Measurements from ENCODE around the gene ZBTB4. TPM values are rescaled to one million over a fixed set of nuclear protein-coding genes. Genes with fewer than 3 reads are reported as not detected.
A peak's percentile ranks its signal among the peaks of the same experiment; 100 is the strongest.

Gene ZBTB4
- total and polyA plus RNA-seq, 9 of the 15 experiments (the other 6 are each of a cell fraction or from before 2014, with no cell fraction given) = 0.92 to 6.9 (median 3.3) TPM

GRCh38 chr17:7475764-7476422 lies 3.5 kb downstream of the ZBTB4 start (continued):
- TF ChIP-seq KLF13 (tag; IDR thresholded peaks at IDR 0.05; ENCODE audit: borderline replicate concordance, low read depth) (no peak), ZNF41 (CRISPR knock-in tag; conservative IDR thresholded peaks at IDR 0.05) (no peak), TCF7 (IDR thresholded peaks at IDR 0.05; ENCODE audit: borderline replicate concordance) (no peak), RNF219 (CRISPR knock-in tag; IDR thresholded peaks at IDR 0.05) (no peak), ZNF134 (CRISPR knock-in tag; conservative IDR thresholded peaks at IDR 0.05) (no peak), NR3C1 (CRISPR knock-in tag; IDR thresholded peaks at IDR 0.05) (no peak), EWSR1 (IDR thresholded peaks at IDR 0.05; ENCODE audit: borderline replicate concordance, low read depth, partially characterized antibody) (no peak), HMG20B (CRISPR knock-in tag; IDR thresholded peaks at IDR 0.05) (no peak), PML (IDR thresholded peaks at IDR 0.05; ENCODE audit: low read length) (0 out of 2 replicates have a peak, but pooled peaks have one; percentile 33), HMGN3 (IDR thresholded peaks at IDR 0.05; ENCODE audit: borderline replicate concordance, extremely low read depth, insufficient read length, low read depth, low read length) (no peak), HDGF (IDR thresholded peaks at IDR 0.05) (no peak), USF1 (CRISPR knock-in tag; IDR thresholded peaks at IDR 0.05) (peak; percentile 63), ZNF121 (CRISPR knock-in tag; conservative IDR thresholded peaks at IDR 0.05) (no peak), NR2F6 (CRISPR knock-in tag; IDR thresholded peaks at IDR 0.05) (no peak), ETV1 (tag; conservative IDR thresholded peaks at IDR 0.05; ENCODE audit: low read depth) (no peak), SMARCC2 (IDR thresholded peaks at IDR 0.05; ENCODE audit: low read depth) (no peak), TFE3 (CRISPR knock-in tag; IDR thresholded peaks at IDR 0.05) (no peak), KDM2B (CRISPR knock-in tag; IDR thresholded peaks at IDR 0.05) (no peak)
- TF ChIP-seq, protein P1, sequence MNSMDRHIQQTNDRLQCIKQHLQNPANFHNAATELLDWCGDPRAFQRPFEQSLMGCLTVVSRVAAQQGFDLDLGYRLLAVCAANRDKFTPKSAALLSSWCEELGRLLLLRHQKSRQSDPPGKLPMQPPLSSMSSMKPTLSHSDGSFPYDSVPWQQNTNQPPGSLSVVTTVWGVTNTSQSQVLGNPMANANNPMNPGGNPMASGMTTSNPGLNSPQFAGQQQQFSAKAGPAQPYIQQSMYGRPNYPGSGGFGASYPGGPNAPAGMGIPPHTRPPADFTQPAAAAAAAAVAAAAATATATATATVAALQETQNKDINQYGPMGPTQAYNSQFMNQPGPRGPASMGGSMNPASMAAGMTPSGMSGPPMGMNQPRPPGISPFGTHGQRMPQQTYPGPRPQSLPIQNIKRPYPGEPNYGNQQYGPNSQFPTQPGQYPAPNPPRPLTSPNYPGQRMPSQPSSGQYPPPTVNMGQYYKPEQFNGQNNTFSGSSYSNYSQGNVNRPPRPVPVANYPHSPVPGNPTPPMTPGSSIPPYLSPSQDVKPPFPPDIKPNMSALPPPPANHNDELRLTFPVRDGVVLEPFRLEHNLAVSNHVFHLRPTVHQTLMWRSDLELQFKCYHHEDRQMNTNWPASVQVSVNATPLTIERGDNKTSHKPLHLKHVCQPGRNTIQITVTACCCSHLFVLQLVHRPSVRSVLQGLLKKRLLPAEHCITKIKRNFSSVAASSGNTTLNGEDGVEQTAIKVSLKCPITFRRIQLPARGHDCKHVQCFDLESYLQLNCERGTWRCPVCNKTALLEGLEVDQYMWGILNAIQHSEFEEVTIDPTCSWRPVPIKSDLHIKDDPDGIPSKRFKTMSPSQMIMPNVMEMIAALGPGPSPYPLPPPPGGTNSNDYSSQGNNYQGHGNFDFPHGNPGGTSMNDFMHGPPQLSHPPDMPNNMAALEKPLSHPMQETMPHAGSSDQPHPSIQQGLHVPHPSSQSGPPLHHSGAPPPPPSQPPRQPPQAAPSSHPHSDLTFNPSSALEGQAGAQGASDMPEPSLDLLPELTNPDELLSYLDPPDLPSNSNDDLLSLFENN (IDR thresholded peaks at IDR 0.05; ENCODE audit: low read depth in 2 of 2, low read length in 2 of 2) = no peak
- TF ChIP-seq, protein P2, sequence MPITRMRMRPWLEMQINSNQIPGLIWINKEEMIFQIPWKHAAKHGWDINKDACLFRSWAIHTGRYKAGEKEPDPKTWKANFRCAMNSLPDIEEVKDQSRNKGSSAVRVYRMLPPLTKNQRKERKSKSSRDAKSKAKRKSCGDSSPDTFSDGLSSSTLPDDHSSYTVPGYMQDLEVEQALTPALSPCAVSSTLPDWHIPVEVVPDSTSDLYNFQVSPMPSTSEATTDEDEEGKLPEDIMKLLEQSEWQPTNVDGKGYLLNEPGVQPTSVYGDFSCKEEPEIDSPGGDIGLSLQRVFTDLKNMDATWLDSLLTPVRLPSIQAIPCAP (CRISPR knock-in tag; IDR thresholded peaks at IDR 0.05; ENCODE audit: borderline replicate concordance) = no peak
